ENCODE results near the gene BAIAP2. TPM values are rescaled to one million over a fixed set of nuclear protein-coding genes. Genes with fewer than 3 reads are reported as not detected.

The BAIAP2 gene
- polyA plus RNA-seq, 1 donor = 13.6 TPM

GRCh38 chr17:81128774-81129173, 93.8 kb downstream of the BAIAP2 start:
- H3K4me1 ChIP-seq (ENCODE audit: control insufficient read depth, insufficient read depth, low read length) = peaks cover 37% of the 10 kb centered on the region
- no peaks in the 10 kb centered on the region for H3K9me3 ChIP-seq (ENCODE audit: control insufficient read depth, low read depth, low read length)
- no peak overlapping the region for H3K4me3 ChIP-seq (ENCODE audit: low read length)
- peaks cover 44% of the 10 kb centered on the region for H3K36me3 ChIP-seq (ENCODE audit: control insufficient read depth, insufficient read depth, low read length)
- no peak for DNase-seq
- WGBS (ENCODE audit: insufficient coverage, low lambda C conversion rate) = no CpG with 5 or more reads among the region's 23 CpGs
- no peaks in the 10 kb centered on the region for H3K27me3 ChIP-seq (ENCODE audit: control insufficient read depth, insufficient read depth, low read length)
- no peak overlapping the region for H3K27ac ChIP-seq (ENCODE audit: low read length)

DNA sequence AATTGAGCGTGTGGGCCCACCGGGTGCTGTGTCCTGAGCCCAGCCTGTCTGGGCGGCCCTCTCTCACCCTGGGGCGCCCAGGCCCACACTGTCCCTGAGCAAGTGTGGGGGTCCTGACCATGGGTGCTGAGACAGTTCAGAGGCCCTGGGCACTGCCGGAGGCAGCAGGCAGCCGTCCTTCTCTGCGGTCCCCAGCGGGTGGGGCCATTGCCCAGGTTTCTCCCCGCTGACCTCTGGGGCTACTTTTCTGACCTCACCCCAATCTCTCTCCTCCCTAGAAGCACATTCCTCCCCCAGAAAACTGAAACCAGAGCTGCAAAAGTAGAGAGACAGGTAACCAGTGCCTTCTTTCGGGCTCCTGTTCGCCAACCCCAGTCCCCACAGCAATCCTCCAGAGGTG, 94.3 kb downstream of the BAIAP2 start:
- H3K36me3 ChIP-seq (ENCODE audit: control insufficient read depth, insufficient read depth, low read length) = peaks cover 42% of the 10 kb centered on the region
- peaks cover 42% of the 10 kb centered on the region for H3K4me1 ChIP-seq (ENCODE audit: control insufficient read depth, insufficient read depth, low read length)
- no peak for DNase-seq
- WGBS (ENCODE audit: insufficient coverage, low lambda C conversion rate) = no CpG with 5 or more reads among the region's 11 CpGs
- no peak overlapping the region for H3K27ac ChIP-seq (ENCODE audit: low read length)
- peak overlapping the region; percentile 65 for H3K4me3 ChIP-seq (ENCODE audit: low read length)
- no peaks in the 10 kb centered on the region for H3K27me3 ChIP-seq (ENCODE audit: control insufficient read depth, insufficient read depth, low read length)
- no peaks in the 10 kb centered on the region for H3K9me3 ChIP-seq (ENCODE audit: control insufficient read depth, low read depth, low read length)

DNA sequence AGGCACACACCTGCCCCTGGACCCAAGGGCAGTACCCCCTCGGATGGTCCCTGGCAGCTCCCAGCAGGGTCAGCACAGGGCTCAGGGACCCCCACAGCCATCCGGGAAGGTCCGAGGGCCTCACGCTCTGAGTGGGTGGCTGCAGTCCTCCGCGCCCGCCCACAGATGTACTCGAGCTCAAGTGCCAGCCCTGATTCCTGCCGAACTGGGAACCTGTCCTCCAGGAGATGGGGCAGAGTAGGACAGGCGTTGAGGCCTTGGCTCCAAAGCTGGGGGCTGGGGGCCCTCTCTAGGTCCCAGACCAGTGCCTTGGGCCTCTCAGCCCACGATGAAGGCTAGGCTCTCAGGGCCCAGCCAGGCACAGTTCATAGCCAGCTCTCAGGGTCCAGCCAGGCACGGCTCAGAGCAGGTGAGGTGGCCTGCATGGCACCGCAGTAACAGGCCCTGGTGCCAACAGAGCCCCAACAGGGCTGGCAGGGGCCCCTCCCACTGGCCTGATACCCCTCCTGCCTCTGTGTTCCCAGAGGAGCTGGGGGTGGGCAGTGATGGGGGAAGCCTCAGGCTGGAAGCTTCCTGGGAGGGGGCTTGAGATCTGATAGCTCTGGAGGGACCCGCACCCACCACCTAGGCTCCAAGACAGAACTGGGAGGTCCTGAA, 94.9 kb downstream of the BAIAP2 start:
- Histone ChIP-seq H3K27ac (ENCODE audit: low read length) (peak overlapping the region; percentile 96), H3K27me3 (ENCODE audit: control insufficient read depth, insufficient read depth, low read length) (no peaks in the 10 kb centered on the region), H3K9me3 (ENCODE audit: control insufficient read depth, low read depth, low read length) (no peaks in the 10 kb centered on the region), H3K4me3 (ENCODE audit: low read length) (peak overlapping the region; percentile 65), H3K4me1 (ENCODE audit: control insufficient read depth, insufficient read depth, low read length) (peaks cover 45% of the 10 kb centered on the region), H3K36me3 (ENCODE audit: control insufficient read depth, insufficient read depth, low read length) (peaks cover 37% of the 10 kb centered on the region)
- WGBS (ENCODE audit: insufficient coverage, low lambda C conversion rate) = no CpG with 5 or more reads among the region's 14 CpGs
- DNase-seq = no peak

DNA sequence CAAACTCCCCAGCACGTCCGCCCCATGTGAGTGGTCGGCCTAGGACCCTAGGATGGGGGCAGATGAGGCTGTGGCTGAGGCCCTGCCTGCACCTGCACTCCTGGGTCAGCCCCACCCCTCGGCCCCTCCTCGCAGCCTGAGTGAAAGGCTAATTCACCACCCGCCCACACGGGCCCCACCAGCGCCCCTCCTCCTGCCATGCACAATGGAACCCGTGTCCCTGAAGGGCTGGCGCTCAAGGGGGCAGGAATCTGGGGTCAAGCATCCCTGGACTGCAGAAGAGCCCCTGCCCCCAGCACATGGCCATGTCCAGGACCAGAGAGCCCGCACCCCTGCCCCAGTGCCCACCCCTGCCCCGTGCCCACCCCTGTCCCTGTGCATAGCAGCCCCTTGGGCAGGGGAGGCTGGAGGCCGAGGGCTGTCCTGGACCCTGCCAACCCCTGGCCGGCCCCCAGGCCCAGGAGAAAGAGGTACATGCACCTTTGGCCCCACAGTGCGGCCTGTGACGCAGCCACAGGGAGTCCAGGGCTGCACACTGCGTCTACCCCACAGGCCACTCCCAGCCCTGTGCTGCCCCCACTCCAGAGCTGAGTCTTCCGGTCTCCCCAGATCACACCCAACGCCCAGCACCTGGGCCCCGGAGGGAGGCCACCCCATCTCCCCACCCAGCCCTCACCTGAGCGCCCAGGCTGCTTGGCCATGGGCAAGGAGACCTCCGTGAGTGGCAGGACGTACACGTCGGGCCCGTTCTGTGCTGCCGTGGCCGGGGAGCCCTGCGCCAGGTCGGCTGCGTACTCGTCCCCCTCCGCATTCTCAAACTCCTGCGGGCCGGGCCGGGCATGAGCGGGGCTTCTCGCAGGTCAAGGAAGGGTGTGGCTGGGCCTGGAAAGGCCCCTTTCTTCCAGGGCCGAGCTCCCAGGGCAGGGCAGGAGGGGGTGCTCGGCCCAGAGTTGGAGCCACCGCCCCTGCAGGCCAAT, 95.7 kb downstream of the BAIAP2 start:
- DNase-seq = peak; percentile 80 to 89
- Histone ChIP-seq H3K4me3 (ENCODE audit: low read length) (peak overlapping the region; percentile 65), H3K36me3 (ENCODE audit: control insufficient read depth, insufficient read depth, low read length) (peaks cover 32% of the 10 kb centered on the region), H3K27ac (ENCODE audit: low read length) (peak overlapping the region; percentile 96), H3K4me1 (ENCODE audit: control insufficient read depth, insufficient read depth, low read length) (peaks cover 45% of the 10 kb centered on the region), H3K9me3 (ENCODE audit: control insufficient read depth, low read depth, low read length) (no peaks in the 10 kb centered on the region), H3K27me3 (ENCODE audit: control insufficient read depth, insufficient read depth, low read length) (no peaks in the 10 kb centered on the region)
- 20% methylated on average over 1 of the region's 41 CpGs for WGBS (ENCODE audit: insufficient coverage, low lambda C conversion rate)

DNA sequence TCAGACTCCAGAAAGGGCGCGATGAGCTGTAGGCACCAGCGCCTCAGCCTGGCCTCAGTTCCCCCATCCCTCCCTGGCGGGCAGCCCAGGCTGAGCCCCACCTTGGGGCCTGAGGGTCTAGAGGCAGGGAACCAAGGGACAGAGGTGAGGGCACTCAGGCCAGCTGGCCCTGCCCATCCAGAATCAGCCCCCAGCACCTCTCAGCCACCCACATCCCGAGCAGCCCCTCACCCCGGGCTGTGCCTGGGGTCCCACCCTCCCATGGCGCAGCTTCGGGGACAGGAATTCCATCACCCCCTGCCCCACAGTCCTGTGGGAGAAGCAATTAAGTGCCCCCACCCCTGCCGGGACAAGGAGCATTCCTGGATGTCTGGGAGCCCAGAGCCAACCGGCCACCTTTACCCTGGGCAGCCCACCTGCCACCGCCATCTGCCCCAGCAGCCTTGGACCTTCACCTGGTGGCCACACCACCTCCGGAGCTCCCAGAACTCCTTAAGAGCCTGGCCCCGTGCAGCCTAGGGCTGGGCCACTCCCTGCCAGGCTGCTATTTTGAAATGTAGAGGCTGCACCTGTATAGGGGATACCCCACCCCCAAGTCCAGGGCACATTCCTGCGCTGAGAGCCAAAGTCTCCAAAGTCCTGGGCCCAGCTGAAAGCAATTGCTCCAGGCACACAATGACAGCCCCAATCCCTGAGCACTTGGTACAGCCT, 96.7 kb downstream of the BAIAP2 start:
- H3K4me3 ChIP-seq (ENCODE audit: low read length) = peak overlapping the region; percentile 65
- peaks cover 24% of the 10 kb centered on the region for H3K36me3 ChIP-seq (ENCODE audit: control insufficient read depth, insufficient read depth, low read length)
- H3K9me3 ChIP-seq (ENCODE audit: control insufficient read depth, low read depth, low read length) = no peaks in the 10 kb centered on the region
- no CpG with 5 or more reads among the region's 14 CpGs for WGBS (ENCODE audit: insufficient coverage, low lambda C conversion rate)
- peak; percentile 96 to 99 for DNase-seq
- peak overlapping the region; percentile 96 for H3K27ac ChIP-seq (ENCODE audit: low read length)
- H3K4me1 ChIP-seq (ENCODE audit: control insufficient read depth, insufficient read depth, low read length) = peaks cover 45% of the 10 kb centered on the region
- H3K27me3 ChIP-seq (ENCODE audit: control insufficient read depth, insufficient read depth, low read length) = no peaks in the 10 kb centered on the region

- H3K4me1 ChIP-seq (ENCODE audit: control insufficient read depth, insufficient read depth, low read length) = peaks cover 45% of the 10 kb centered on the region
- H3K4me3 ChIP-seq (ENCODE audit: low read length) = peak overlapping the region; percentile 65
- WGBS (ENCODE audit: insufficient coverage, low lambda C conversion rate) = no CpG with 5 or more reads among the region's 11 CpGs
- peaks cover 22% of the 10 kb centered on the region for H3K36me3 ChIP-seq (ENCODE audit: control insufficient read depth, insufficient read depth, low read length)
- H3K27me3 ChIP-seq (ENCODE audit: control insufficient read depth, insufficient read depth, low read length) = no peaks in the 10 kb centered on the region
- H3K9me3 ChIP-seq (ENCODE audit: control insufficient read depth, low read depth, low read length) = no peaks in the 10 kb centered on the region
- H3K27ac ChIP-seq (ENCODE audit: low read length) = peak overlapping the region; percentile 96
- no peak for DNase-seq
Observed at GRCh38 chr17:81132197-81132540, 97.2 kb downstream of the BAIAP2 start.

- no peaks in the 10 kb centered on the region for H3K27me3 ChIP-seq (ENCODE audit: control insufficient read depth, insufficient read depth, low read length)
- H3K4me1 ChIP-seq (ENCODE audit: control insufficient read depth, insufficient read depth, low read length) = peaks cover 45% of the 10 kb centered on the region
- no CpG with 5 or more reads among the region's 22 CpGs for WGBS (ENCODE audit: insufficient coverage, low lambda C conversion rate)
- H3K9me3 ChIP-seq (ENCODE audit: control insufficient read depth, low read depth, low read length) = no peaks in the 10 kb centered on the region
- H3K4me3 ChIP-seq (ENCODE audit: low read length) = peak overlapping the region; percentile 65
- H3K27ac ChIP-seq (ENCODE audit: low read length) = peak overlapping the region; percentile 96
- peaks cover 15% of the 10 kb centered on the region for H3K36me3 ChIP-seq (ENCODE audit: control insufficient read depth, insufficient read depth, low read length)
- DNase-seq = peak; percentile 67 to 88
Observed at GRCh38 chr17:81132770-81133723, 98.1 kb downstream of the BAIAP2 start.

DNA sequence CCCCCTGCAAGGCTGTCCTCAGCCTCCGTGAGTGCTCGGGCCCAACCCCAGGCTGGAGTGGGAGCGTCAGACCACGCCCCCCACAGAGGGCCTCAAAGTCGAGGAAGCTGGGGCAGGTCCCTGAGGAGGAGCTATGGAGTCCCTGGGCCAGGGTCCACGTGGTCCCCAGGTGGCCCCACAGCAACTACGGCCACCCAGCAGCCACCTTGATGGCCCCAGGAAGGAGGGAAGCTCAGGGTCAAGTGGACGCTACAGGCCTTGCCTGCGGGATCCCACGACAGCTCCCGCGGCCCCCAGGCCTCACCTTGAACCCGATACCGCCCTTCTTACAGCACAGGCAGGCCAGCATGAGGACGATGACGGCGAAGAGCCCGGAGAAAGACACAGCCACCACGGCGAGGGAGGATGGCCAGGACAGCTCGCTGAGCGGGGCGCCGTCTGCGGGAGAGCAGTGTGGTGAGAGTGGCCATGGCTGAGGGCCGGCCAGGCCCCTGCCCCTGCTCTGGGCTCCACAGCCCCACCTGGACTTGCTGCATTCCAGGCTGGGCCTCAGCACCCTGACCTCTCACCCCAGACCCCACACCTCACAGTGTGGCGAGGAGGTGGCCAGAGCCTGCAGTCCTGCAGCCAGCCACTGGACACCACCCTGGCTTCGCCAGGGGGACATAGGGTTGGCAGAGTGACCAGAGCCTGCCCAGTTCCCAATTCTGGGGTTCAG, 99.3 kb downstream of the BAIAP2 start:
- Histone ChIP-seq H3K27me3 (ENCODE audit: control insufficient read depth, insufficient read depth, low read length) (no peaks in the 10 kb centered on the region), H3K4me3 (ENCODE audit: low read length) (no peak overlapping the region), H3K27ac (ENCODE audit: low read length) (peak overlapping the region; percentile 96), H3K36me3 (ENCODE audit: control insufficient read depth, insufficient read depth, low read length) (peaks cover 6% of the 10 kb centered on the region), H3K9me3 (ENCODE audit: control insufficient read depth, low read depth, low read length) (peaks cover 4% of the 10 kb centered on the region), H3K4me1 (ENCODE audit: control insufficient read depth, insufficient read depth, low read length) (peaks cover 43% of the 10 kb centered on the region)
- WGBS (ENCODE audit: insufficient coverage, low lambda C conversion rate) = no CpG with 5 or more reads among the region's 28 CpGs
- DNase-seq = peak; percentile 56 to 71

- Histone ChIP-seq H3K9me3 (ENCODE audit: control insufficient read depth, low read depth, low read length) (peaks cover 4% of the 10 kb centered on the region), H3K4me3 (ENCODE audit: low read length) (no peak overlapping the region), H3K36me3 (ENCODE audit: control insufficient read depth, insufficient read depth, low read length) (no peaks in the 10 kb centered on the region), H3K4me1 (ENCODE audit: control insufficient read depth, insufficient read depth, low read length) (peaks cover 31% of the 10 kb centered on the region), H3K27me3 (ENCODE audit: control insufficient read depth, insufficient read depth, low read length) (no peaks in the 10 kb centered on the region), H3K27ac (ENCODE audit: low read length) (no peak overlapping the region)
- no CpG with 5 or more reads among the region's 28 CpGs for WGBS (ENCODE audit: insufficient coverage, low lambda C conversion rate)
- no peak for DNase-seq
Observed at GRCh38 chr17:81135505-81136278, 100.7 kb downstream of the BAIAP2 start.

All from large intestine (tissue), 3 donors.